ENCODE results near the gene COG5. TPM values are rescaled to one million over a fixed set of nuclear protein-coding genes. Genes with fewer than 3 reads are reported as not detected.

COG5 gene
- total and polyA plus RNA-seq, 2 experiments from 2014 or later, result 15.4 to 36.5 TPM

DNA sequence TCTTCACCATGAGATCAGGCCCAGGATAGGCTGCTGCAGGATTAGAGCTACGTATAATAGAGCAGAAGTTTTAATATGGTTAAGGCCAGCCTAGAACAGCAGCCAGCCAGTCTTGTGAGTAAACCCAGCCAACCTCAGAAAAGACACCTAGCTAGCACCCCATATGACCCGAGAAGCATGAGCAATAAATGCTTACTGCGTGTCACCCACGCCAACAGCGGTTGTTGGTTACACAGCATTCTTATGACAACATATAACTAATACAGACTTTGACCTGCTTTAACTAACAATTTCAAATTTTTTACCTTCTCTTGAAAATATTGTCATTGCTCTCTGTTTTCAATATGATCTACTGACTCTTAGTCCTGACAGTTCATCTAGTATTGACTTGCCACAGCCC is 289.2 kb downstream of the COG5 start:
- Mint-ChIP-seq H3K27ac (no peak overlapping the region), H3K36me3 (ENCODE audit: low read depth) (peaks cover 4% of the 10 kb centered on the region; the same call in 1 of the 3 replicates), H3K27me3 (ENCODE audit: insufficient read depth, low read depth, poor library complexity) (peaks cover 2% of the 10 kb centered on the region), H3K9me3 (no peaks in the 10 kb centered on the region), H3K4me3 (no peak overlapping the region), H3K4me1 (no peaks in the 10 kb centered on the region)
- DNase-seq (ENCODE audit: low spot score) (no peak), ATAC-seq (no peak)
- Histone ChIP-seq H3K4me3 (no peak overlapping the region), H2AFZ (no peak overlapping the region), H3K4me2 (no peak overlapping the region), H4K20me1 (replicated peaks; ENCODE audit: insufficient read depth) (no peaks in the 10 kb centered on the region; the same call in 1 of the 2 replicates), H3K79me2 (replicated peaks; ENCODE audit: insufficient read depth) (no peaks in the 10 kb centered on the region), H3K36me3 (ENCODE audit: insufficient read depth) (no peaks in the 10 kb centered on the region), H3K4me1 (ENCODE audit: insufficient read depth) (no peaks in the 10 kb centered on the region), H3K27ac (ENCODE audit: low read depth) (no peak overlapping the region), H3K27me3 (ENCODE audit: insufficient read depth) (no peaks in the 10 kb centered on the region), H3K9me2 (ENCODE audit: insufficient read depth) (no peaks in the 10 kb centered on the region), H3F3A (replicated peaks; ENCODE audit: low read depth) (no peaks in the 10 kb centered on the region)
- no peak for TF ChIP-seq CREB1 (CRISPR knock-in tag; IDR thresholded peaks at IDR 0.05; ENCODE audit: low read depth)

GRCh38 chr7:107269790-107270189 is 293.9 kb downstream of the COG5 start:
- ATAC-seq (no peak), DNase-seq (ENCODE audit: low spot score) (no peak)
- Histone ChIP-seq H3K9me2 (ENCODE audit: insufficient read depth) (no peaks in the 10 kb centered on the region), H3K27me3 (ENCODE audit: insufficient read depth) (no peaks in the 10 kb centered on the region), H3K36me3 (ENCODE audit: insufficient read depth) (no peaks in the 10 kb centered on the region), H3K27ac (ENCODE audit: low read depth) (no peak overlapping the region), H4K20me1 (replicated peaks; ENCODE audit: insufficient read depth) (no peaks in the 10 kb centered on the region; the same call in 1 of the 2 replicates), H3K4me2 (no peak overlapping the region), H3K79me2 (replicated peaks; ENCODE audit: insufficient read depth) (no peaks in the 10 kb centered on the region), H2AFZ (no peak overlapping the region), H3F3A (replicated peaks; ENCODE audit: low read depth) (no peaks in the 10 kb centered on the region), H3K4me3 (no peak overlapping the region), H3K4me1 (ENCODE audit: insufficient read depth) (no peaks in the 10 kb centered on the region)
- peaks cover 4% of the 10 kb centered on the region; the same call in 1 of the 3 replicates for H3K36me3 Mint-ChIP-seq (ENCODE audit: low read depth)
- H3K4me3 Mint-ChIP-seq, result no peak overlapping the region
- peaks cover 3% of the 10 kb centered on the region for H3K27me3 Mint-ChIP-seq (ENCODE audit: insufficient read depth, low read depth, poor library complexity)
- H3K27ac Mint-ChIP-seq, result no peak overlapping the region
- H3K9me3 Mint-ChIP-seq, result no peaks in the 10 kb centered on the region
- H3K4me1 Mint-ChIP-seq, result no peaks in the 10 kb centered on the region
- TF ChIP-seq ZNF331 (CRISPR knock-in tag; IDR thresholded peaks at IDR 0.05; ENCODE audit: low read depth) (no peak), EZH2 (IDR thresholded peaks at IDR 0.05; ENCODE audit: low read depth, unreplicated experiment) (no peak), STAT1 (IDR thresholded peaks at IDR 0.05; ENCODE audit: unreplicated experiment) (no peak), EZH2phosphoT487 (IDR thresholded peaks at IDR 0.05; ENCODE audit: unreplicated experiment) (no peak), ZNF462 (CRISPR knock-in tag; IDR thresholded peaks at IDR 0.05) (no peak), CTCF (conservative IDR thresholded peaks at IDR 0.05; ENCODE audit: low read depth in 2 of 2) (no peak), NANOG (IDR thresholded peaks at IDR 0.05; ENCODE audit: borderline replicate concordance) (no peak), POLR2AphosphoS5 (IDR thresholded peaks at IDR 0.05; ENCODE audit: low read depth) (no peak), CREB1 (CRISPR knock-in tag; IDR thresholded peaks at IDR 0.05; ENCODE audit: low read depth) (no peak), JUNB (IDR thresholded peaks at IDR 0.05; ENCODE audit: unreplicated experiment) (no peak)
- TF ChIP-seq, protein P1, sequence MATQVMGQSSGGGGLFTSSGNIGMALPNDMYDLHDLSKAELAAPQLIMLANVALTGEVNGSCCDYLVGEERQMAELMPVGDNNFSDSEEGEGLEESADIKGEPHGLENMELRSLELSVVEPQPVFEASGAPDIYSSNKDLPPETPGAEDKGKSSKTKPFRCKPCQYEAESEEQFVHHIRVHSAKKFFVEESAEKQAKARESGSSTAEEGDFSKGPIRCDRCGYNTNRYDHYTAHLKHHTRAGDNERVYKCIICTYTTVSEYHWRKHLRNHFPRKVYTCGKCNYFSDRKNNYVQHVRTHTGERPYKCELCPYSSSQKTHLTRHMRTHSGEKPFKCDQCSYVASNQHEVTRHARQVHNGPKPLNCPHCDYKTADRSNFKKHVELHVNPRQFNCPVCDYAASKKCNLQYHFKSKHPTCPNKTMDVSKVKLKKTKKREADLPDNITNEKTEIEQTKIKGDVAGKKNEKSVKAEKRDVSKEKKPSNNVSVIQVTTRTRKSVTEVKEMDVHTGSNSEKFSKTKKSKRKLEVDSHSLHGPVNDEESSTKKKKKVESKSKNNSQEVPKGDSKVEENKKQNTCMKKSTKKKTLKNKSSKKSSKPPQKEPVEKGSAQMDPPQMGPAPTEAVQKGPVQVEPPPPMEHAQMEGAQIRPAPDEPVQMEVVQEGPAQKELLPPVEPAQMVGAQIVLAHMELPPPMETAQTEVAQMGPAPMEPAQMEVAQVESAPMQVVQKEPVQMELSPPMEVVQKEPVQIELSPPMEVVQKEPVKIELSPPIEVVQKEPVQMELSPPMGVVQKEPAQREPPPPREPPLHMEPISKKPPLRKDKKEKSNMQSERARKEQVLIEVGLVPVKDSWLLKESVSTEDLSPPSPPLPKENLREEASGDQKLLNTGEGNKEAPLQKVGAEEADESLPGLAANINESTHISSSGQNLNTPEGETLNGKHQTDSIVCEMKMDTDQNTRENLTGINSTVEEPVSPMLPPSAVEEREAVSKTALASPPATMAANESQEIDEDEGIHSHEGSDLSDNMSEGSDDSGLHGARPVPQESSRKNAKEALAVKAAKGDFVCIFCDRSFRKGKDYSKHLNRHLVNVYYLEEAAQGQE (IDR thresholded peaks at IDR 0.05; ENCODE audit: unreplicated experiment), result no peak
